Neuron (in vitro differentiated cells): ENCODE results near the gene DCP1B.

Experiments used
- H2AFZ ChIP-seq: one replicate; pipeline ENCODE4 v1.6.1; 2013; ENCODE audit warnings: low read depth, mild to moderate bottlenecking, inconsistent platforms, low read length, moderate library complexity
- H3K27me3 ChIP-seq: one replicate; pipeline ENCODE4 v1.6.1; 2013; ENCODE audit warnings: low read length; ENCODE audit not compliant: insufficient read depth
- H3K36me3 ChIP-seq: one replicate; pipeline ENCODE4 v1.6.1; 2013; ENCODE audit warnings: low read length; ENCODE audit not compliant: insufficient read depth
- H3K4me1 ChIP-seq: one replicate; pipeline ENCODE4 v1.6.1; 2013; ENCODE audit warnings: low read length; ENCODE audit not compliant: insufficient read depth
- H3K4me3 ChIP-seq: 2 replicates; pipeline ENCODE4 v1.5.1; 2013; ENCODE audit warnings: mild to moderate bottlenecking, low read length, moderate library complexity
- H3K9me3 ChIP-seq: one replicate; pipeline ENCODE4 v1.6.1; 2013; ENCODE audit warnings: low read length

DCP1B gene

DNA sequence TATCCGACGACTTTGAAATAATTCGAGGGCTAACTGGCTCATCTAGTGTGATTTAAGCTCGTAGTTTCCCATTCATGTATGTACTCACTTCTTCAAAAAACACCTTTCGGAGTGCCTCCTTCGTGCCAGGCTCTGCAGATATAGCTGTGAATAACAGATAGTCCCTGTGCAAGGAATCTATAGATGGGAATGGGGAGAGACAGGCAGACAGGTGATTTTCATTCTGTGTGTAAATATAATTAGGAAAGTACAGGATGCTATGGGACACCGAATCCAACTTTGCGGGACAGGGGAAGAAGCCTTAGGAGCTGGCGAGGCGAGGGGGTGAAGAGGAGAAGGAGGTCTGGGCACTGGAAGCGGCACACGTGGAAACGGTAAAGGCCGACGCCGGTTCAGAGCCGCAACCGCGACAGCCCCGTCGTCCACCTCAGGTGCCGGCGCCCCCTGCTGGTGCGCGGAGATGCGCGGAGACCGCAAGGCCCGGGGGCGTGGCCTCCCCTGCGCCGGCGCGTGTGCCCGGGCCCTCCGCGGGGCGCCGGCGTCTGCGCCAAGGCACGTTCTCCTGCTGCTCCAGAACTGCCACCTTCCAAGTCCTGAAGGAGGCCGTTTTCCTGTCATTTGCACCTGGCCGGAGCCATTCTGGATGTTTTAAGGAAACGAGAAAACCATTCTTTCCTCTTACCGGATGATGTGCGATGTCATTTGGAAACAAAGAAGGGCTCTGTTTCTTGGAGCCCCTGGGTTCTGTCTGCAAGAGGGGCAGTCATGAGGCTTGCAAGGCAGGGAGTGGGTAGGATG is 30.6 kb upstream of the DCP1B start:
- Histone ChIP-seq H3K4me3 (peak overlapping the region; percentile 49), H2AFZ (peak overlapping the region; percentile 84), H3K36me3 (no peaks in the 10 kb centered on the region), H3K9me3 (no peaks in the 10 kb centered on the region), H3K4me1 (no peaks in the 10 kb centered on the region), H3K27me3 (peaks cover 20% of the 10 kb centered on the region)

DNA sequence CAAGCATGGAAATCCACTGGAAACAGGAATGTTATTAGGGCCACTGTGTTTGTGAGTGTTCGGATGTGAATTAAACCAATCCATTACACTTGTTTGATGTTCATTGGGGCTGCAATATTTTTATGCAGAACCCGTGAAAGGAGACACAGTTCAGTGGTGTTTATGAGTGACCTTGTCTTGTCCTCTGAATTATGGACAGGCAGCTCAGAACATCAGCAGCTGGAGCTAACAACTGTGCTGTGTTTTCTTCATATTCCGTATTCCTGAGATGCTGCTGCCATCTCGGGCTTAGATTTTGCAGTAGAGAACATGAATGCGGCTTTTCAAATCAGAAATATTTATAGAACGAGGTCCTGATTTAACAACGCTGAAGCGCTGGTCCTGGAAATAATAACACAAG is 28.2 kb upstream of the DCP1B start:
- Histone ChIP-seq H2AFZ (no peak overlapping the region), H3K36me3 (no peaks in the 10 kb centered on the region), H3K4me1 (no peaks in the 10 kb centered on the region), H3K4me3 (no peak overlapping the region), H3K27me3 (peaks cover 18% of the 10 kb centered on the region), H3K9me3 (no peaks in the 10 kb centered on the region)

DNA sequence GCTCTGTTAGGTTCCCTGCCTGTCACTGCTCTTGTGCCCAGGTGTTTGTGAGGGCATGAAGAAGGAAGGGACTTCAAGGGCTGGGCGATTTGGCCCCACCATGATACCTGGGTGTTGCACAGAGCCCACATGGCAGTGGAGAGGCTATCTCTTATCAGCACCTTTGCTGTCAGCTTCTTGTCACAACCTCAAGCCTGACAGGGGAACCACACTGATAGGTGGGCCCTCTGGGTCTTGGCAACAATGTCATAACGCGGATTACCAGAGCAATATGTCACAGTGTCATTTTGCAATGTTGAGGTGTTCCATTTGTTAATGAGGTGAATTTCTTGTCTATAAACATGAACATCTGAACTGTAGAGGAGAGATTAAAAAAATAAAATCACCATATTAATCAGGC is 25.6 kb upstream of the DCP1B start:
- Histone ChIP-seq H3K4me3 (no peak overlapping the region), H3K36me3 (no peaks in the 10 kb centered on the region), H2AFZ (no peak overlapping the region), H3K4me1 (no peaks in the 10 kb centered on the region), H3K9me3 (no peaks in the 10 kb centered on the region), H3K27me3 (peaks cover 31% of the 10 kb centered on the region)

DNA sequence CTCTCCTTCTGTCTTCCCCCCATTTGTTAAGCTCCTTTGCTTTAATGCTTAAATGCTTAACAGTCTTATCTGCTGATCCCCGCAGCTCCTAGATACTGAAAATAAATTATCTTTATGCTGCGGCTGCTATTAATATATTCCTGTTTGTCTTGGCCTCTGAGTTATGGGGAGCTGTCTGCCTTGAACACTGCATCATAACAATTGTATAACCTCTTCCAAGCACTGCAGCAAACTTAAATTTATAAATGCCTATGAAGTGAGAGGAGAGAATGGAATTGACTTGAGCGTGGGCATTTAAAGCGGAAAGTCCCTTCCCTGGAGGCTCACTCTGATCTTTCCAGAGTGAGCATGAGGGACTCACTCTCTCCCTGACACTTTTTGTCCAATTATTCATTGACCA is 23.1 kb upstream of the DCP1B start:
- H3K9me3 ChIP-seq: no peaks in the 10 kb centered on the region
- no peak overlapping the region for H3K4me3 ChIP-seq
- no peaks in the 10 kb centered on the region for H3K36me3 ChIP-seq
- peaks cover 19% of the 10 kb centered on the region for H3K27me3 ChIP-seq
- no peaks in the 10 kb centered on the region for H3K4me1 ChIP-seq
- H2AFZ ChIP-seq: no peak overlapping the region

DNA sequence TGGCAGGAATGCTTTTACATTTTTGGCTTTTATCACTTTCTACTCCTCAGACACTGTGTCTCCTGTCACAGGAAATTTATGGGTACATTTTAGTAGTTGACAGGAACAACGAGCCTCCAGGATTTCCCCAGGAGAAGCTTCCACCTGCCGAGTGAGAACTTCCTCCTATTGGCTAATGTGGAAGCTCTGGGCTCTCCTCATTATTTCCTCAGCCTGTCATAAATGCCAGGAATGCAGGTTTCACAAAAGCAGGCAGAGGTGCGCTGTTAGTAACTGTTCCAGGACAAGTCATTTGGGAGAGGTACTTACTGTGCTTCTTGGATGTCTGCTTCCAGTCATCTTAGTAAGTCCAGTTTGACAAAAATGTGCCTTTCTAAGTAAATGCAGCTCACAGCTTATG is 19.1 kb upstream of the DCP1B start:
- no peaks in the 10 kb centered on the region for H3K36me3 ChIP-seq
- H3K9me3 ChIP-seq: no peaks in the 10 kb centered on the region
- peaks cover 13% of the 10 kb centered on the region for H3K27me3 ChIP-seq
- no peak overlapping the region for H2AFZ ChIP-seq
- H3K4me3 ChIP-seq: no peak overlapping the region
- H3K4me1 ChIP-seq: peaks cover under 1% of the 10 kb centered on the region

DNA sequence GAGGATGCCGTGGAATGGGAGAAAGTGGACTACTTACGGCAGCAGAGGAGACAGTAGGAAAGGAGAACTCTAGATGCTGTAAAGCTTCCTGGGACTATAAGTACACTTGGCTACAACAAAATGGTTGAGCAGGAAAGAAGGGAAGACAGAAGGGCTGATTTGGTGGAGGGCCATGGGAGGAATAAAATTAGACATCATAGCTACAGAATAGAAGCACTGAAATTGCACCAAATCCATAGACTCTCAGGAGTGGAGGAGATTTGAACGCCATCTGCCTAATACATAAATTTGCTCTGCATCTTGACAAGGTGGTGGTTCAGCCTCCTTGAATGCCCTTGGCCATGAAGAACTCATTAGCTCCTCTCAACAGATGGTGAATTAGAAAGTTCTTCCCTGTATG is 16.3 kb upstream of the DCP1B start:
- H3K9me3 ChIP-seq: no peaks in the 10 kb centered on the region
- peaks cover 9% of the 10 kb centered on the region for H3K4me1 ChIP-seq
- no peak overlapping the region for H3K4me3 ChIP-seq
- no peaks in the 10 kb centered on the region for H3K36me3 ChIP-seq
- H3K27me3 ChIP-seq: no peaks in the 10 kb centered on the region
- H2AFZ ChIP-seq: no peak overlapping the region

DNA sequence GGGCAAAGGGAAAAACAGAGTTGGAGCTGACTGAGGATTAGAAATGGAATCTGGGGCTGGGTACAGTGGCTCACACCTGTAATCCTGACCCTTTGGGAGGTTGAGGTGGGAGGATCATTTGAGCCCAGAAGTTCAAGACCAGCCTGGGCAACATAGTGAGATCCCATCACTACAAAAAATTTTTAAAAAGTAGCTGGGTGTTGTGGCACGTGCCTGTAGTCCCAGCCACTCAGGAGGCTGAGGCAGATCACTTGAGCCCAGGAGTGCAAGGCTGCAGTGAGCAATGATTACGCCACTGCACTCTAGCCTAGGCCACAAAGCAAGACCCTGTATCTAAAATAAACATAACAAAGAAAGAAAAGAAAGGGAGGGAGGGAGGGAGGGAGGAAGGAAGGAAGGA is 14.9 kb upstream of the DCP1B start:
- no peaks in the 10 kb centered on the region for H3K9me3 ChIP-seq
- peaks cover 16% of the 10 kb centered on the region for H3K4me1 ChIP-seq
- H3K36me3 ChIP-seq: no peaks in the 10 kb centered on the region
- no peak overlapping the region for H2AFZ ChIP-seq
- no peak overlapping the region for H3K4me3 ChIP-seq
- no peaks in the 10 kb centered on the region for H3K27me3 ChIP-seq

DNA sequence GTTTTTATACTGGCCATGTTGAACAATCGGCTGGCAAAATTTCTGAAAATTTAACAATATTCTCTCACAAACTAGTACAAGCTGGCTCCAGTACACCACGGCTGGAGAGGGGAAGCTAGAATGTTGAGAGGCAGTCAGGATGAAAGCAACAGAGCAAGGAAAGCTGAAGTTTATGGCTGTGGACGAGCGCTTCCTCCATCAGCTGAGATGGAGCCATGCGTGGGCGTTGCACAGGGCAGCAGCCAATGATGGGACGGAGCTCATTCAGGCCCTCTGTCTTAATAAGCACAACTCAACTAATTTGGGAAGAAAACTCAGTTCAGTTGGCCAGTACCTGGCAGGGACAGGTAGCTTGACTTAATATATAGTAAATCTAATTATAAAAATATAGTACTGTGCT is 14.1 kb upstream of the DCP1B start:
- no peaks in the 10 kb centered on the region for H3K27me3 ChIP-seq
- peaks cover 23% of the 10 kb centered on the region for H3K4me1 ChIP-seq
- no peak overlapping the region for H3K4me3 ChIP-seq
- no peaks in the 10 kb centered on the region for H3K9me3 ChIP-seq
- no peaks in the 10 kb centered on the region for H3K36me3 ChIP-seq
- H2AFZ ChIP-seq: no peak overlapping the region

DNA sequence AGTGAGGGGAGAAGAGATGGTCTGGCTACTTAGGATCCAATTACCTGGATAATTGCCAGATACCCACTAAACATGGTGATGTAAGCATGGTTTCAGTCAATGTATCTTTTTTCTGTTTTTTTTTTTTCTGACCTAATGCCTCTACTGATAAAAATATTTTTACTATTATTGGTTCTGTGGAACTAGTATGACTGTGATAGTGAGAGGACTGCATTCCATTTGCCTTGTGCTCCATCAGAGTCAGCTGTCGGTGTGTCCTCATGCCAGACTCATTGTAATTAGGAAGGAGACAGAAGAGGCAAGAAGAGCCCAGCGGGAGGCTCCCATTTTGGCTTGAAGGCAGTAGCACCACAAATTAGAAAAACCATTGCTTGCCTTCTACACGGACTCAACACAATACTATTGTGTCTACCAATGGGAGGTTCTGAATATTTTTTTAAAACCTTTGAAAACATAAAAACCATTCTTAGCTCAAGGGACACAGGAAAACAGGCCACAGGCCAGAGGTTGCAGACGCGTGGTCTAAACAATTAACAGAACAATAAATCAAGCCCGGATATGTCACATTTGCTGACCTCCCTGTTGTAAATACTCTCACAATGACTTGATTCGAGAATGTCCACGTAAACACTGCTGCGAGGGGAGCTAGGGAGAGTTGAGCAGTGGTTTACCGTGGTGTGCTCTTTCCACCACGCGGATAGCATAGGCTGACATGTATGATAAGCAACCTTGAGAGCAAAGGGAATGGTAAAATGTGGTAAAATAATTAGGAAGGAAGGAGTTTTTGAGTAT is 13.5 kb upstream of the DCP1B start:
- no peaks in the 10 kb centered on the region for H3K9me3 ChIP-seq
- H3K27me3 ChIP-seq: no peaks in the 10 kb centered on the region
- peaks cover 30% of the 10 kb centered on the region for H3K4me1 ChIP-seq
- H3K4me3 ChIP-seq: no peak overlapping the region
- H3K36me3 ChIP-seq: no peaks in the 10 kb centered on the region
- no peak overlapping the region for H2AFZ ChIP-seq

DNA sequence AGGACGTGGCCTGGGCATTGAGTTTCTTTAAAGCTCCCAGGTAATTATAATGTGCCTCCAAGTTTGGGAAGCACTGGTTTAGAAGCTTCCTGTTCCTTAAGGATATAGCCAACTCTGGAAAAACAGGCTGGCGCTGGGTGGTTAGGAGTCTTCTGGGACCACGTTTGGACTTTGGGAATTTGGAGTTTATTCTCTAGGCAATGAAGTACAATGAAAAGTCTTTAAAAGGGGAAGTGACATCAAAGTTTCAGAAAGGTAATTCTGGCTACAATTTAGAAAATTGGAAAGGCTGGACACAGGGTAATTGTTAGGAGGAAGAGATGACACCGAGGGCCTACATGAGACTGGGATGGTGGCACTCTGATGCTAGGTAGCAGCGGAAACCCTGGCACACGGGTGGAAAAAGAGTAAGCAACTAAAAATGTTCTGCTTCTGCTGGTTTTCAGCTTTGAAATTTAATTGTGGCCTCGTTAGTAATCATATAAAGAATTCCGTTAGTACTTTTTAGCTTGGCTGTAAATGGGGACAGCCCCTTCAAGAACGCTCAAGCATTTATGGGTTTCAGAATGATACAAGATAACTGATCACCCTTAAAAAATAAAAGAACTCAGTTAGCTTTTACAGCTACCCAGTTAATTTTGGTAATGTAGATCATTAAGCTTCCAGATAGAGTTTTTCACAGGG is 12.7 kb upstream of the DCP1B start:
- H3K27me3 ChIP-seq: no peaks in the 10 kb centered on the region
- H2AFZ ChIP-seq: no peak overlapping the region
- H3K9me3 ChIP-seq: no peaks in the 10 kb centered on the region
- H3K4me1 ChIP-seq: peaks cover 34% of the 10 kb centered on the region
- no peak overlapping the region for H3K4me3 ChIP-seq
- H3K36me3 ChIP-seq: no peaks in the 10 kb centered on the region

DNA sequence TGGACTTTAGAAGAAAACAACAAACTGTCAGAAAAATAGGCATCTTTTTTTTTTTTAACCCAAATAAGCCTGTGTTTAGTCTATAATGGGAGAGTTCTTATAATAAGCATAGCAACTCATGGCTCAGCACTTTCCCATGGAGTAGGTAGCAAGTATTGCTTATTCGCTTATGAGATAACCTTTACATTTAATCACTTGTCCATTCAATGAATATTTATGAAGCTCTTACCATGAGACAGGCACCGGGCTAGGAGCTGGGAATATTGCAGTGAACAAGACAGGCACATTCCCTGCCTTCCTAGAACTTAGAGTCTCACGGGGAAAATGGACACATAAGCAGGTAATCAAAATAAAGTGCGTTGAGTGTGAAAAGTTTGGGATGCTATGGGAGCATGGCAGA is 10.0 kb upstream of the DCP1B start:
- no peak overlapping the region for H2AFZ ChIP-seq
- H3K36me3 ChIP-seq: no peaks in the 10 kb centered on the region
- no peaks in the 10 kb centered on the region for H3K27me3 ChIP-seq
- H3K9me3 ChIP-seq: no peaks in the 10 kb centered on the region
- no peak overlapping the region for H3K4me3 ChIP-seq
- peaks cover 34% of the 10 kb centered on the region for H3K4me1 ChIP-seq

DNA sequence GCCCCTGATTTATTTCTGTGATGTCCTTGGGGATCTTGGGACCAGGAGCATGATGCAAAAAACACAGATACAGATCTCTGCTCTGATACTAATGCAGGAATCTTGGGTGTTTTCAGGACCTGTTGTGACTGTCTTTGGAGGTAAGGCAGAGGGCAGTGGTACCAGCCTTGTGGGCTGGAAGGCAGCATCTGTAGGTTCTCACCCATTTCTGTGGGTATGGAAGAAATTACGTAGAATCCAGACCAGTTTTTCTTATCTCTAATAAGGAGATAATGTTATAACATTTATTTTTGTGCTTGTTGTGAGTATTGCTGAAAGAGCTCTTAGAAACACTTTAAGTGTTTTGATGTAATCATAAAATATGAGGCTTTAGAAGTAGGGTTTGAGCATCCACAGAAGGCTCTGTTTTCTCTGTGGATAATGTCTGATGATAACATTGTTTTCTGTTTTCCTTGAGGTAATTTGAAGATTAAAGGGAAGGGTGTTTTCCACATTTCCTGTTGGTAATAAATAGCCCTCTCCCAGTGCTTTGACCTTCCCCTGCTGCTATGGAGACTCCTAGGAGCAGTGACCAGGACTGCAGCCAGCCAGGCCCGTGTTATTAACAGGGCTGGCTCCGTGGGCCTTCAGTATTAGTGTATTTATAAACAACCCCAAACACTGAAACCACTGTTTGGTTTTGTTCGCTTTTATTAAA is 9.4 kb upstream of the DCP1B start:
- Histone ChIP-seq H3K4me1 (peaks cover 34% of the 10 kb centered on the region), H3K36me3 (no peaks in the 10 kb centered on the region), H2AFZ (no peak overlapping the region), H3K9me3 (no peaks in the 10 kb centered on the region), H3K4me3 (no peak overlapping the region), H3K27me3 (no peaks in the 10 kb centered on the region)

DNA sequence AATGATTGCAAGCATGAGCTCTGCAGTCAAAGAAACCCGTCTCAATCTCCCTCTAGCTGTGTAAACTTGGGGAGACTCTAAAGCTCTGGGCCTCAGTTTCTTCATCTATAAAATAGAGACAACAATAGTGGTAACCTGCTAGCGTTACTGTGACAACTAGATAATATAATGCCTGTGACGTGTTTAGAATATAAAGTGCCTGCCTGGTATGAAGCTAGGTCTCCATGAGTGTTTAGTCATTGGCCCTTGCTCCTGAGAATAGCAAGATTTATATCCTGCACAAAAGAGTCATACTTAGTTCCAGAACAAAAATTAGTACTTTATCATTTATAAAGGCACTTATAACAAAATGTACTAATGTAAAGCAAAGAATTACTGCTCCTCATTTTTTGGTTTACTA is 8.8 kb upstream of the DCP1B start:
- Histone ChIP-seq H3K4me1 (peaks cover 31% of the 10 kb centered on the region), H3K36me3 (no peaks in the 10 kb centered on the region), H3K27me3 (no peaks in the 10 kb centered on the region), H3K9me3 (no peaks in the 10 kb centered on the region), H2AFZ (no peak overlapping the region), H3K4me3 (no peak overlapping the region)
